Measurements from ENCODE around the gene CDCA7.
"Not testable (repeated sequence)": the region's sequence is repeated elsewhere in the genome, so short reads cannot be mapped to it uniquely, and the experiment has no call there.

The CDCA7 gene

GRCh38 chr2:173327421-173327820, 27.3 kb upstream of the CDCA7 start:
- H3K4me3 ChIP-seq (ENCODE audit: low read length), result no peak overlapping the region
- TF ChIP-seq CTCF (conservative IDR thresholded peaks at IDR 0.05; ENCODE audit: low read depth, low read length), result no peak
- DNase-seq (ENCODE audit: low read depth), result no peak

- not testable (repeated sequence) for H3K4me3 ChIP-seq (ENCODE audit: low read length); DNase-seq (ENCODE audit: low read depth)
These were observed 21.7 kb upstream of the CDCA7 start for GRCh38 chr2:173333003-173333402.

- no peak for DNase-seq (ENCODE audit: low read depth)
- no peak overlapping the region for H3K4me3 ChIP-seq (ENCODE audit: low read length)
- no peak for TF ChIP-seq CTCF (conservative IDR thresholded peaks at IDR 0.05; ENCODE audit: low read depth, low read length)
These were observed 14.9 kb upstream of the CDCA7 start for GRCh38 chr2:173339807-173340206.

GRCh38 chr2:173343921-173344320, 10.8 kb upstream of the CDCA7 start:
- DNase-seq (ENCODE audit: low read depth), result no peak
- no peak for TF ChIP-seq CTCF (conservative IDR thresholded peaks at IDR 0.05; ENCODE audit: low read depth, low read length)
- no peak overlapping the region for H3K4me3 ChIP-seq (ENCODE audit: low read length)

GRCh38 chr2:173346035-173346434, 8.6 kb upstream of the CDCA7 start:
- no peak for DNase-seq (ENCODE audit: low read depth)
- no peak overlapping the region for H3K4me3 ChIP-seq (ENCODE audit: low read length)
- no peak for TF ChIP-seq CTCF (conservative IDR thresholded peaks at IDR 0.05; ENCODE audit: low read depth, low read length)

- H3K4me3 ChIP-seq (ENCODE audit: low read length), result no peak overlapping the region
- no peak for TF ChIP-seq CTCF (conservative IDR thresholded peaks at IDR 0.05; ENCODE audit: low read depth, low read length)
- no peak for DNase-seq (ENCODE audit: low read depth)
These were observed 7.1 kb upstream of the CDCA7 start for GRCh38 chr2:173347305-173348168.

GRCh38 chr2:173349287-173349686, 5.4 kb upstream of the CDCA7 start:
- H3K4me3 ChIP-seq (ENCODE audit: low read length), result no peak overlapping the region
- no peak for TF ChIP-seq CTCF (conservative IDR thresholded peaks at IDR 0.05; ENCODE audit: low read depth, low read length)
- no peak for DNase-seq (ENCODE audit: low read depth)

Measured in retinal pigment epithelial cell (primary cell).